Stomach smooth muscle (tissue), 2 donors: Measurements from ENCODE around the gene HOMER2.
"Not testable (repeated sequence)": the region's sequence is repeated elsewhere in the genome, so short reads cannot be mapped to it uniquely, and the experiment has no call there.

Experiments used
- H3K27ac ChIP-seq: one replicate; pipeline ENCODE4 v1.7.0; 2013; ENCODE audit warnings: mild to moderate bottlenecking, low read length, inconsistent platforms
- H3K27me3 ChIP-seq, 2 donors: one replicate each; pipeline ENCODE4 v1.7.0; 2013; ENCODE audit warnings: low read length in 2 of 2; ENCODE audit not compliant: insufficient read depth in 2 of 2, control insufficient read depth in 1 of 2
- H3K36me3 ChIP-seq, 2 donors: one replicate each; pipeline ENCODE4 v1.7.0; 2013; ENCODE audit warnings: low read length in 2 of 2; ENCODE audit not compliant: control insufficient read depth in 2 of 2, insufficient read depth in 2 of 2
- H3K4me1 ChIP-seq: one replicate; pipeline ENCODE4 v1.7.0; 2013; ENCODE audit warnings: low read length; ENCODE audit not compliant: control insufficient read depth, insufficient read depth
- H3K4me3 ChIP-seq, 2 donors: one replicate each; pipeline ENCODE4 v1.7.0; 2013; ENCODE audit warnings: low read length in 2 of 2
- H3K9ac ChIP-seq, 2 donors: one replicate each; pipeline ENCODE4 v1.7.0; 2013; ENCODE audit warnings: low read length in 2 of 2, mild to moderate bottlenecking in 1 of 2
- H3K9me3 ChIP-seq, 2 donors: one replicate each; pipeline ENCODE4 v1.7.0; 2013; ENCODE audit warnings: low read length in 2 of 2; ENCODE audit not compliant: control insufficient read depth in 2 of 2
- donor health status: healthy.
- donor health status: Pancreatic carcinoma.

Gene HOMER2

GRCh38 chr15:82875411-82876003, 77.0 kb downstream of the HOMER2 start:
- H3K4me3 ChIP-seq: no peak overlapping the region
- no peaks in the 10 kb centered on the region for H3K9me3 ChIP-seq
- peaks cover 0 to 14% of the 10 kb centered on the region in 2 donors for H3K36me3 ChIP-seq
- H3K27me3 ChIP-seq: no peaks in the 10 kb centered on the region
- H3K9ac ChIP-seq: no peak overlapping the region
- H3K4me1 ChIP-seq: no peaks in the 10 kb centered on the region
- no peak overlapping the region for H3K27ac ChIP-seq

GRCh38 chr15:82874961-82875360, 77.6 kb downstream of the HOMER2 start:
- no peak overlapping the region for H3K9ac ChIP-seq
- no peak overlapping the region for H3K27ac ChIP-seq
- H3K4me1 ChIP-seq: no peaks in the 10 kb centered on the region
- H3K4me3 ChIP-seq: no peak overlapping the region
- H3K36me3 ChIP-seq: peaks cover 0 to 14% of the 10 kb centered on the region in 2 donors
- no peaks in the 10 kb centered on the region for H3K27me3 ChIP-seq
- H3K9me3 ChIP-seq: no peaks in the 10 kb centered on the region

- Histone ChIP-seq H3K9me3 (no peaks in the 10 kb centered on the region), H3K36me3 (peaks cover 0 to 14% of the 10 kb centered on the region in 2 donors), H3K27ac (no peak overlapping the region), H3K4me1 (no peaks in the 10 kb centered on the region), H3K4me3 (no peak overlapping the region), H3K9ac (no peak overlapping the region), H3K27me3 (no peaks in the 10 kb centered on the region)
These were observed 78.3 kb downstream of the HOMER2 start for GRCh38 chr15:82874267-82874666.

GRCh38 chr15:82873000-82873680, 79.4 kb downstream of the HOMER2 start:
- no peaks in the 10 kb centered on the region for H3K27me3 ChIP-seq
- H3K27ac ChIP-seq: no peak overlapping the region
- H3K9me3 ChIP-seq: no peaks in the 10 kb centered on the region
- H3K36me3 ChIP-seq: peaks cover 0 to 14% of the 10 kb centered on the region in 2 donors
- no peak overlapping the region for H3K4me3 ChIP-seq
- no peaks in the 10 kb centered on the region for H3K4me1 ChIP-seq
- no peak overlapping the region for H3K9ac ChIP-seq

- no peaks in the 10 kb centered on the region for H3K4me1 ChIP-seq
- no peak overlapping the region for H3K9ac ChIP-seq
- no peaks in the 10 kb centered on the region for H3K27me3 ChIP-seq
- H3K27ac ChIP-seq: no peak overlapping the region
- H3K36me3 ChIP-seq: peaks cover 0 to 14% of the 10 kb centered on the region in 2 donors
- H3K4me3 ChIP-seq: no peak overlapping the region
- H3K9me3 ChIP-seq: no peaks in the 10 kb centered on the region
These were observed 80.6 kb downstream of the HOMER2 start for GRCh38 chr15:82871832-82872484.

GRCh38 chr15:82871358-82871757, 81.2 kb downstream of the HOMER2 start:
- no peaks in the 10 kb centered on the region for H3K27me3 ChIP-seq
- peaks cover 0 to 14% of the 10 kb centered on the region in 2 donors for H3K36me3 ChIP-seq
- H3K4me1 ChIP-seq: no peaks in the 10 kb centered on the region
- H3K9ac ChIP-seq: no peak overlapping the region
- H3K4me3 ChIP-seq: no peak overlapping the region
- H3K9me3 ChIP-seq: no peaks in the 10 kb centered on the region
- no peak overlapping the region for H3K27ac ChIP-seq

GRCh38 chr15:82870727-82871320, 81.7 kb downstream of the HOMER2 start:
- Histone ChIP-seq H3K9ac (no peak overlapping the region), H3K36me3 (peaks cover 0 to 14% of the 10 kb centered on the region in 2 donors), H3K27ac (no peak overlapping the region), H3K4me1 (no peaks in the 10 kb centered on the region), H3K9me3 (no peaks in the 10 kb centered on the region), H3K27me3 (no peaks in the 10 kb centered on the region), H3K4me3 (no peak overlapping the region)

- not testable (repeated sequence) for H3K4me1 ChIP-seq, H3K27ac ChIP-seq, H3K36me3 ChIP-seq, H3K9ac ChIP-seq, H3K4me3 ChIP-seq, H3K9me3 ChIP-seq, H3K27me3 ChIP-seq
These were observed 86.5 kb downstream of the HOMER2 start for GRCh38 chr15:82865981-82866380.

GRCh38 chr15:82865581-82865980, 86.9 kb downstream of the HOMER2 start:
- H3K9me3 ChIP-seq, H3K27ac ChIP-seq, H3K4me3 ChIP-seq, H3K4me1 ChIP-seq, H3K27me3 ChIP-seq, H3K36me3 ChIP-seq, H3K9ac ChIP-seq: not testable (repeated sequence)

GRCh38 chr15:82864967-82865366, 87.6 kb downstream of the HOMER2 start:
- H3K27ac ChIP-seq: no peak overlapping the region
- H3K4me3 ChIP-seq: no peak overlapping the region
- no peaks in the 10 kb centered on the region for H3K27me3 ChIP-seq
- no peaks in the 10 kb centered on the region for H3K9me3 ChIP-seq
- no peaks in the 10 kb centered on the region for H3K4me1 ChIP-seq
- H3K9ac ChIP-seq: no peak overlapping the region
- H3K36me3 ChIP-seq: no peaks in the 10 kb centered on the region
